ENCODE data around the gene GRK5.

The GRK5 gene

DNA sequence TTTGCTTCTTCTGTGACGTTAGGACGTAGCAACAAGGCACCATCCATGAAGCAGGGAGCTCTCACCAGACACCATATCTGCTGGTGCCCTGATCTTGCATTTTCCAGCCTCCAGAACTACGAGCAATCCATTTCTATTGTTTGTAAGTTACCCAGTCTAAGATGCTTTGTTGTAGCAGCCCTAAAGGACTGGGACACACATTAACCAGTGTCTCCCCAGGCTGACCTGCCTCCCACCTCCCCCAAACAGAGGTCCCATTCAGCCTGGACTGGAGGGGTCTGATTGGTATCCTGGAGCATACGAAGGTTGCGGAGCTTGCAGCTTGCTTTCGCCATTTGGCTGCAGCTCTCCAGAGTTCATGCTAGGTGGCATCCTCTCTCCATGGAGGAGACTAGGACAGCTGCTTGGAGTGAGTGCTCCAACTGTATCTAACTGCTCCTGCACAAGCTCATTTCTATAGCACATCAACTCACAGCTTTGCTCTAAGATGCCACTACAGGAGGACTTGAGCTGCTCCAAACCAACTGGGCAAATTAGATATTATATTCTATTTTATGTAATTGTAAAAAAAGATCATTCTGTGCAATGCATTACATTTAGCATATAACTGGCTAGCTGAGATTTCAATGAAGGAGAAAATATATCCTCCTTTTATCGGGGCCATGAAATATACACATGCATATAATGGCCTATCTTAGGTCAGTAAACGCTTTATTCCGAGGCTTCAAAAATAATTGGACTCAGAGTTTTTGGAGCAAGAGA lies 8.0 kb upstream of the GRK5 start:
- no peak for DNase-seq

GRCh38 chr10:119201233-119201632 lies 6.1 kb upstream of the GRK5 start:
- DNase-seq, result no peak

- DNase-seq, result no peak
Observed at GRCh38 chr10:119203006-119203405, 4.4 kb upstream of the GRK5 start.

DNA sequence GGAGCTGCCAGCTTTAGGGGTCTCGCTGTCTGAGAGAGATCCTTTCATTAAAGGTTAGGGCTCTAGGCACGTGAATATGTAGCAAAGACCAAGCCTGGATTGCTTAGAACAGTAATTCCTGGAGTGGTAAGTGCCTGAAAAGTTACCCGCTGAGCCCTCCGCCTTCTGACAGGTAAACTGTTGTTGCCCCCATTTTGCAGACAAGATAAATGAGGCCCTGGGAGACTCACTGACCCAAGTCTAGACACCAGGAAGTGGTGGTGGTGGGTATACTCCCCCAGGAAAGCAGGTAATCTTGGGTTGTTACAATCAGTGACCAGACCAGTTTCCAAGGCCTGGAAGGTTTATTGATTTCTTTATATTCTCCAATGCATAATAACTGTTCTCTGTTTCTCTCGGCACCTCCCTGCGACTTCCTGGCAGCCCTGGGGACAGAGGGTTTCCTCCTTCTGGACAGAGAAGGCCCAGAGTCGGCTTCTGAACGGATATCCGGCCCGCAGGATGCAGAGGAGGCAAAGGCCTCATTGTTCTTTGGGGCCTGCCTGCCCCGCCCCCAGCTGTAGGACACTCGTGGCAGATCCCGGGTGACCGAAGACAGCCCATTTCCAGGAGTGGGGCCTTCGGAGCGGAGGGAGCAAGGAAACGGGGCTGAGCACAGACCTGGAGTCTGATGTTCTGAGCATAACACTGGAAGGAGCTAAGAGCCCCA lies 1.3 kb upstream of the GRK5 start:
- no peak for DNase-seq

GRCh38 chr10:119206603-119207365 lies 587 bp upstream of the GRK5 start:
- no peak for DNase-seq

- DNase-seq, result no peak
Observed at GRCh38 chr10:119207713-119208552, 562 bp downstream of the GRK5 start.

DNA sequence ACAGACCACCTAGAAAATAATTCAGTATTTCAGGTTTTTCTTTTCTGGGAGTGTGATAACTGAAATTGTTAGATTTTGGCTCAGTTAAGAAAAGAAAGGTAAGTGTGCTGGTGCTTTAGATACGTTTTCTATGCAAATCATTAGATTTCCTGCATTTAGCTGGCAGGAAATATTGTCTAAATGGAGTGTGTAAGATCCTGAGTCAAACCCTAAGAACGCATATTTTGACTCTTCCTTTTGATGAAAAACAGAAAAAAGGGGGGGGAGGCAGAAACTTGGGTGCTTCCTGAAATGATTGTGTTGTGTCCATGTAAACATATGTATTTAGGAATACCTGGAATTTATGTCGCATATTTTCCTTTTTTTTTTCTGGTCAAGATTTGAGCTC lies 1.2 kb downstream of the GRK5 start:
- DNase-seq, result no peak

- DNase-seq, result no peak
Observed at GRCh38 chr10:119209035-119209735, 1.8 kb downstream of the GRK5 start.

- DNase-seq, result no peak
Observed at GRCh38 chr10:119209736-119210355, 2.5 kb downstream of the GRK5 start.

DNA sequence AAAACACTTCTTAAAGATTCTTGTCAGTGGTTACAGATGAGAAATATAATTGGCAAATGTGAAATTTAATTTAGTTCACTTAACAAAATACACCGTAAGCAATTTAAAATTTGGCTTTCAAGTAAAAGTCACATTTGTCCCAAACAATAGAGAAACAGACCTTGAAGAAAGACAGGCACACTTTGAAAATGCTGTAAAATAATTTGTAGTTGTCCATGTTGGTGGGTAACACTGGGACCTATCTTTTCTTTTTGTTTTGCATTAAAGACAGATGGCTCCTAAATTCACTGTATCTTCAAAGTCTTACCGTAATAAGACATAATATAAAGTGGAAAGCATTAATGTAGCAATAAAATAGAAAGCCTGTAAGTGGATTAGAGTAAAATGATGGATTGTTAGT lies 3.3 kb downstream of the GRK5 start:
- DNase-seq, result no peak

GRCh38 chr10:119211176-119211575 lies 3.8 kb downstream of the GRK5 start:
- no peak for DNase-seq

DNA sequence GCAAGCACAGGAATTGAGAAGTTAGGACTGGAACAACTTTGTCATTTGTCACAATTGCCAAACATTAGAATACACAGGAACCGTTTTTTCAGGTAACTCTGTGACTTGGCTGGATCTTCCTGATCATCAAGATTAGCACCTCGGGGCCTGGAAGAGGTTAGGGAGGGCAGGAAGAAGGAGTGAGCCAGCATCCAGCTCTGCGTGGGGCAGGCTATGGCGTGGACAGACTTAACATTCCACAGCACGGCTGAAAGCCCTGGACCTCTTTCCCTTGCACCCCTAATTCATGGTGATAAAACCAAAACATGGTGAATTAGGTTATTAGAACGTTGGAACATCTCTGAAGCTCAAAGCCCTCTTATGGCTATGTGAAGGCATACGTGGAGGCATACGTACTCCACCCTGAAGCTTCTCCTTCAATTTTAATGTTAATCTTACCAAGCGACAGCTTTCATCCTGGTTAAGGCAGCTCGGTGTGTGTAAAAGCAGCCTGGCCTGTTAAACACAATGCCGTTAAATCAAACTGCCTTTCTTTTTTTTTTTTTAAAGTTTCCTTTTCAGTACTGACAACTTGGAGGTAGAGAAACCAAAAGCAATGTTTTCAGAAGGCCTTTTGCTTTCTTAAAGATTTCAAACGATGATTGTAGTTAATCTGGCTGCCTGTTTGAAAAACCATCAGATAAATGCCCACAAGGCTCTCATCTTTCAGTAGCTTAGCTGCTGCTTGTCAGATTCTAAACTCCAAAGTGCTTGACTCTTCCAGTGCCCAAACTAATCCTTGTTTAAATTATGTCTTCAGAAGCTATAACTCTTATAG lies 4.5 kb downstream of the GRK5 start:
- DNase-seq, result no peak

GRCh38 chr10:119215371-119215770 lies 8.0 kb downstream of the GRK5 start:
- no peak for DNase-seq

DNA sequence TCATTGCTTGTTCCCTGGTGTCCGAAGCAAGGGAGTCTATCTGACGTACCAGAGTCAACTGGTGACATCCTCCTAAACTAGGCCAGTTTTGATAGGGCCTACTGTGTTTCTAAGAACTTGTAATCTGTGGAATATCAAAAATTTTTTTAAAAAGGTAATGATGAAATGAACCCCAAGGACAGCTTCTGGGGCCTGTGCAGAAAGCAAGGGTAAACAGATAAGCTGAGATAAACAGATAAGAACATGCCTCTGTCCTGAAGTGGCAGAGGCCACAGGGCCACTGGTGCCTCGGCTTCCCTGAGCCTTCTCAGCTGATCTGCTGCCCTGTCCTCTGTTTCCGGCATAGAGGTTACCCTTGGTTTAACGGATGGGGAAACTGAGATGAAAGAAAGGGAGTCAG lies 8.8 kb downstream of the GRK5 start:
- DNase-seq, result no peak

GRCh38 chr10:119217401-119217800 lies 10.0 kb downstream of the GRK5 start:
- no peak for DNase-seq

- DNase-seq, result no peak
Observed at GRCh38 chr10:119217991-119218490, 10.7 kb downstream of the GRK5 start.

GRCh38 chr10:119219871-119220270 lies 12.5 kb downstream of the GRK5 start:
- no peak for DNase-seq

DNA sequence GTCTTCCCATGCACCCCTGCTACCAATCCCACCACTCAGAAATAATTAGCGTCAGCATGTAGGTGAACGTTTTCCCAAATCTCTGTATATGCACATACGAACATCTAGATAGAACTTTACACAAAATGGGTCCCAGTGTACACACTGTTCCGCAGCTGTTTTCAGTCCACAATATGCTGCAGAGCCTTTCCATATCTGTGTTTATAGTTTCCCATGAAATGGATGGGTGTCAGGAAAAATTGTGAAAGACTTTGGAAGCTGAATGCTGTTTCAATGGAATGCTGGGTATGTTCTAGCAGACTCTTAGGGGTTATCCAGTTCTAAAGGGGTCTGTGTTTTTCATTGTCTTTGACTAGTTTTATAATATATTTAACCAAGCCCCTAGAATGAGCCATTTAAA lies 13.8 kb downstream of the GRK5 start:
- no peak for DNase-seq

GRCh38 chr10:119221666-119222065 lies 14.3 kb downstream of the GRK5 start:
- DNase-seq, result no peak

DNA sequence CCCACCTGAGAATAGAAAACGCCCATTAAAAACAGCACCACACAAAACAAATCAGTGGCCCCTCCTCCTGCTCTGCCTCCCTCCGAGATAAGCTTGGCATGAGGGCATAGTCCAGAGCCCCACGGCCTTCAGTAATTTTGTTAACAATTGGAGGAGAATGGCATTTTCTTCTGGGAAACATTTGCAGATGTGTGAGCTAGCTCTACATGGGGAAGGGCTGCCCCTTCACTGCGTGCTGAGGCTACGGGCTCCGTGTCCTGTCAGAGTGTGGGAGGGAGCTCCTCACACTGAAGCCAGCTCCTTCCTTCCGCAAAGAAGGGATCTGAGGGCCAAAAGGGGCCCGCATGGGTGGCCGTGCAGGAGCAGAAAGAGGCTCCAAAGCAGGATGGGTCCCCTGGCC lies 15.2 kb downstream of the GRK5 start:
- DNase-seq, result no peak

GRCh38 chr10:119222966-119223386 lies 15.6 kb downstream of the GRK5 start:
- DNase-seq, result no peak
